OCI-LY7 (cell line): ENCODE data around the gene LIN52.

Source experiments
- CTCF ChIP-seq: fragments of 200-600 bp; sonication (generic); conservative IDR thresholded peaks from 2 replicates; pipeline ENCODE4 v1.5.1; 2014; ENCODE audit warnings: mild to moderate bottlenecking, antibody characterized with exemption, low read length, moderate library complexity, mixed read lengths
- EZH2phosphoT487 ChIP-seq: fragments of 200-600 bp; sonication (generic); IDR thresholded peaks from 2 replicates; pipeline ENCODE4 v1.6.1; 2018; ENCODE audit warnings: low read depth, borderline replicate concordance, mild to moderate bottlenecking, mixed run types, antibody characterized with exemption, low read length, moderate library complexity, mixed read lengths

- no peak for TF ChIP-seq CTCF
- TF ChIP-seq EZH2phosphoT487 = no peak
These were observed 63.9 kb downstream of the LIN52 start for GRCh38 chr14:74148705-74149104.
